ENCODE data around the gene CXCL9. TPM values are rescaled to one million over a fixed set of nuclear protein-coding genes. Genes with fewer than 3 reads are reported as not detected.

Gene CXCL9
- total RNA-seq, 6 experiments from 2014 or later: 0.73 to 3.6 (median 2.6) TPM; not detected in 1

- 42% methylated on average over 2 of the region's 2 CpGs for WGBS (ENCODE audit: insufficient coverage, low coverage, low lambda C conversion rate, missing lambda C conversion rate)
- DNase-seq: no peak
- no peak overlapping the region for H3K27ac ChIP-seq
- no peak overlapping the region for H3K4me3 ChIP-seq
- intact Hi-C loops (cut with DNase I): no loop called here
- no peak for TF ChIP-seq CTCF (IDR thresholded peaks at IDR 0.05)
- no peak for TF ChIP-seq POLR2A (IDR thresholded peaks at IDR 0.05)
- H3K36me3 ChIP-seq: no peaks in the 10 kb centered on the region
- no peak for ATAC-seq
- H3K27me3 ChIP-seq: no peaks in the 10 kb centered on the region
- H3K9me3 ChIP-seq: no peaks in the 10 kb centered on the region
- H3K4me1 ChIP-seq: no peaks in the 10 kb centered on the region
Measured at GRCh38 chr4:76029300-76029699, 22.0 kb upstream of the CXCL9 start.

- peak; percentile 70 to 84 (median 80) for ATAC-seq
- Histone ChIP-seq H3K36me3 (no peaks in the 10 kb centered on the region), H3K9me3 (no peaks in the 10 kb centered on the region), H3K4me3 (peak overlapping the region in 2 of 3 donors; percentile 38 to 41), H3K4me1 (no peaks in the 10 kb centered on the region), H3K27ac (peak overlapping the region in 1 of 3 donors; percentile 34), H3K27me3 (no peaks in the 10 kb centered on the region)
- intact Hi-C loops (cut with DNase I): no loop called here
- no peak for DNase-seq
- no peak for TF ChIP-seq POLR2A (IDR thresholded peaks at IDR 0.05)
- TF ChIP-seq CTCF (IDR thresholded peaks at IDR 0.05): no peak
- WGBS (ENCODE audit: insufficient coverage, low coverage, low lambda C conversion rate, missing lambda C conversion rate): 5% methylated on average over 6 of the region's 6 CpGs
Measured at GRCh38 chr4:76028350-76028765, 21.0 kb upstream of the CXCL9 start.

GRCh38 chr4:76024065-76024464, 16.8 kb upstream of the CXCL9 start:
- no peaks in the 10 kb centered on the region for H3K27me3 ChIP-seq
- no peak for ATAC-seq
- no peaks in the 10 kb centered on the region for H3K36me3 ChIP-seq
- TF ChIP-seq POLR2A (IDR thresholded peaks at IDR 0.05) (no peak), CTCF (IDR thresholded peaks at IDR 0.05) (no peak)
- no peak for DNase-seq
- H3K4me3 ChIP-seq: no peak overlapping the region
- H3K4me1 ChIP-seq: no peaks in the 10 kb centered on the region
- 70% methylated on average over 4 of the region's 4 CpGs for WGBS (ENCODE audit: insufficient coverage, low coverage, low lambda C conversion rate, missing lambda C conversion rate)
- no peaks in the 10 kb centered on the region for H3K9me3 ChIP-seq
- intact Hi-C loops (cut with DNase I): no loop called here
- H3K27ac ChIP-seq: no peak overlapping the region

- TF ChIP-seq CTCF (IDR thresholded peaks at IDR 0.05) (no peak), POLR2A (IDR thresholded peaks at IDR 0.05) (no peak)
- Histone ChIP-seq H3K27me3 (no peaks in the 10 kb centered on the region), H3K9me3 (no peaks in the 10 kb centered on the region), H3K4me3 (no peak within 1 kb of the TSS), H3K36me3 (no peaks in the 10 kb centered on the region), H3K4me1 (no peaks in the 10 kb centered on the region), H3K27ac (no peak within 1 kb of the TSS)
- DNase-seq (no peak), ATAC-seq (peak; percentile 33 to 84 (median 68))
- WGBS (ENCODE audit: insufficient coverage, low coverage, low lambda C conversion rate, missing lambda C conversion rate): 5% methylated on average over 3 of the region's 3 CpGs
- intact Hi-C loops (cut with DNase I): no loop called here
Measured at GRCh38 chr4:76023389-76023788, 16.1 kb upstream of the CXCL9 start, which contains the start of gene CXCL10. TSS of gene CXCL10 (minus strand) at chr4:76023497. CDS start at chr4:76023431, 66 bp downstream.

GRCh38 chr4:76022677-76023076, 15.4 kb upstream of the CXCL9 start:
- Histone ChIP-seq H3K4me3 (no peak overlapping the region), H3K9me3 (no peaks in the 10 kb centered on the region), H3K27ac (no peak overlapping the region), H3K36me3 (no peaks in the 10 kb centered on the region), H3K4me1 (no peaks in the 10 kb centered on the region), H3K27me3 (no peaks in the 10 kb centered on the region)
- intact Hi-C loops (cut with DNase I): no loop called here
- 93% methylated on average over 2 of the region's 2 CpGs for WGBS (ENCODE audit: insufficient coverage, low coverage, low lambda C conversion rate, missing lambda C conversion rate)
- TF ChIP-seq CTCF (IDR thresholded peaks at IDR 0.05) (no peak), POLR2A (IDR thresholded peaks at IDR 0.05) (no peak)
- no peak for ATAC-seq
- DNase-seq: no peak
